Transverse colon (tissue), 3 donors: ENCODE data around the gene STK32B.

Experiments used
- POLR2A ChIP-seq: fragments of 450-650 bp; IDR thresholded peaks from one replicate; pipeline ENCODE4 v1.6.1; 2016; ENCODE audit warnings: antibody characterized with exemption, mild to moderate bottlenecking, moderate library complexity
- TF ChIP-seq, protein P1 (sequence below), 5 experiments: fragments of 200-600 bp in 3 of 5; fragments of 450-650 bp in 2 of 5; sonication (generic) in 3 of 5; IDR thresholded peaks; 1 replicate in 2 of 5; 2 replicates in 3 of 5; pipeline ENCODE4 v1.5.1; 2016 to 2017; ENCODE audit warnings: antibody characterized with exemption in 5 of 5, inconsistent platforms in 3 of 5, mild to moderate bottlenecking in 2 of 5, moderate library complexity in 1 of 5

DNA sequence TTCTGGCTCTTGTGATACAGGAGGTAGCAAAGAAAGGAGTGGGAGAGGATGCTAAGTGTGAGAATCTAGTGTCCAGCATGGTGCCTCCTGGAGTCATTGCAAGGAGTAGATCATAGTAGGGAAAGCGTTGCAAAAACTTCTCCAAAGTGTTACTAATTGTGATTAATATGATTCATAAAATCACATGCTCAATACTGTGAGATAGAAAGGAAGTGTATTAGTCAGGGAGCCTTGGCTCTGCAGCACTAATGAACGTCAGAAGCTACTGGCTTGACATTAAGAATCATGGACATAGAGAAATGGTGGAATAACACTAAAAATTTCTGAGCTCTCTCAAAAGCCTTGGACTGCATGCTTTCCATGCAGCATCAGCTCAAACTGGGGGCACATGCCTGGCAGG, 358.0 kb downstream of the STK32B start:
- TF ChIP-seq, protein P1, sequence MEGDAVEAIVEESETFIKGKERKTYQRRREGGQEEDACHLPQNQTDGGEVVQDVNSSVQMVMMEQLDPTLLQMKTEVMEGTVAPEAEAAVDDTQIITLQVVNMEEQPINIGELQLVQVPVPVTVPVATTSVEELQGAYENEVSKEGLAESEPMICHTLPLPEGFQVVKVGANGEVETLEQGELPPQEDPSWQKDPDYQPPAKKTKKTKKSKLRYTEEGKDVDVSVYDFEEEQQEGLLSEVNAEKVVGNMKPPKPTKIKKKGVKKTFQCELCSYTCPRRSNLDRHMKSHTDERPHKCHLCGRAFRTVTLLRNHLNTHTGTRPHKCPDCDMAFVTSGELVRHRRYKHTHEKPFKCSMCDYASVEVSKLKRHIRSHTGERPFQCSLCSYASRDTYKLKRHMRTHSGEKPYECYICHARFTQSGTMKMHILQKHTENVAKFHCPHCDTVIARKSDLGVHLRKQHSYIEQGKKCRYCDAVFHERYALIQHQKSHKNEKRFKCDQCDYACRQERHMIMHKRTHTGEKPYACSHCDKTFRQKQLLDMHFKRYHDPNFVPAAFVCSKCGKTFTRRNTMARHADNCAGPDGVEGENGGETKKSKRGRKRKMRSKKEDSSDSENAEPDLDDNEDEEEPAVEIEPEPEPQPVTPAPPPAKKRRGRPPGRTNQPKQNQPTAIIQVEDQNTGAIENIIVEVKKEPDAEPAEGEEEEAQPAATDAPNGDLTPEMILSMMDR (IDR thresholded peaks at IDR 0.05), result no peak
- TF ChIP-seq POLR2A, result no peak
